GM21786 (cell line): ENCODE results near the gene SEC24A.
"Not testable (repeated sequence)": the region's sequence is repeated elsewhere in the genome, so short reads cannot be mapped to it uniquely, and the experiment has no call there.

Experiments used
- ATAC-seq: cut with Tn5 transposase; IDR thresholded peaks from one replicate; pipeline ENCODE4 v1.9.1; 2021; ENCODE audit not compliant: unreplicated experiment

Gene SEC24A

GRCh38 chr5:134648425-134649162 is at the start of gene SEC24A:
Gene SEC24A, plus strand, starts transcription at chr5:134648785. Its CDS starts 292 bp downstream, at chr5:134649077.
- ATAC-seq, result peak; percentile 82

- not testable (repeated sequence) for ATAC-seq
These were observed 48.8 kb upstream of the SEC24A start for GRCh38 chr5:134599820-134600219.

DNA sequence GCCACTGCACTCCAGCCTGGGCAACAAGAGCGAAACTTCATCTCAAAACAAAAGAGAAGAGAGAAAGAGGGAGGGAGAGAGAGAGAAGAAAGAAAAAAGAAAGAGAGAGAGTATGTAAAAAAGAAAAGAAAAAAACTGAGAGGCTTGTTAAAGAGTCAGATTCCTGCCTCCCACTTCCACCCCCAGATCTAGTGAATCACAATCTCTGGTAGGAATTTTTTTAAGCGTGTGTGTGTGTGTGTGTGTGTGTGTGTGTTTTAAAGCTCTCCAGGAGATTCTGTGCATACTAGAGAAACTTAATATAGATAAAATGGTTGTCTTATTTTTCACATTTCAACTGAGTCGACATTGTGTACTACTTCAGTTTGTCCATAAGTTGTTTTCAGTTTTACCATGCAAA is 48.0 kb upstream of the SEC24A start:
- no peak for ATAC-seq

DNA sequence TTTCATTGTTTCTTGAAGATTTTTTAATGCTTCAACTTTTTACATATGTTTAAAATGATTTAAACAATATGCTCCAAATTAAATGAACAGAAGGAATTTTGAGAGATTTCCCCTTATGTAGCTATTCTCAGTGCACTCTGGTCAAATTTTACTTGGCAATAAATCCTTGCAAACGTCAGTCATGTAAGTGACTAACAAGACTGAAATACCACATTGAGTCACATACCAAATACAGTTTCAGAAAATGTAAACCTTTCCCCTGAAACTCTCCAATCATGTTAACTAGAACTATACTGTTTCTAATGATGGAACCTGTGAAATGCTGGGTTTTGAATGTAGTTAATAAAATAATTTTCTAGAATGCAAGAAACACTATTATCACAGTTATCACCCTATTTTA is 45.5 kb upstream of the SEC24A start:
- ATAC-seq, result peak; percentile 71

DNA sequence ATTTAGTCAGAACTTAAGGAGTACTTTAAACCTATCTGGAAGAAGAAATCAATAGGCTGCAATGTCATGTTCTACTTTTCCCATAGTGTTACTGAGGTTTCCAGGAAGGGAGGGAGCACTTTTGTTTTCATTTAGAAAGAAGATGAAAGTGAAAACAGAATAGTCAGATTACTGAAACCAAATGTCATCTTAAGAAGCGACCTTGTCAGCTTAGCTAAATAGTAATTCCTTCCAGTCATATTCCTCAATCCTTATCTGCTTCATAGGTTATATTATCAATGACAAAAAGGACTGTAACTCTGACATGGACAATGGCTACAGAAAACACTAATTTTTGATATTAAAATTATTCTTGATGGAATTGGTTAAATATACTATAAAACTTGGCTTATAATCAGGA is 43.7 kb upstream of the SEC24A start:
- ATAC-seq, result no peak

DNA sequence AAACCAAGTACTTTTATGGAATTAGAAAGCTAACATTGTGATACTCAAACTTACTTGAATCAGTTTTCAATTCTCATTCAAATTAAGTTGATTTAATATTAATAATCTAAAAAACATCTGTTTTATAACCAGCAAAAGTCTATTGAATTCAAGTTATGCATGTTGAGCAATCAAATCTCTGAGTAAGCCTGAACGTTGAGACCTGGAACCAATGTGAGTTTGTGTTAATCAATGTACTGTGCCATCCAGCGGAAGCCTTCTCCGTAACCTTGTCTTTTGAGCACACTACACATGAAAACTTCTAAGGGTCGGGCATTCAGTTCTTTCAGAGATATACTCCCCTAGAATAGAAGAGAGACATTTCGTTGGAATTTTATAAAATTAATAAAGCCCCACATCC is 41.9 kb upstream of the SEC24A start:
- ATAC-seq, result no peak

DNA sequence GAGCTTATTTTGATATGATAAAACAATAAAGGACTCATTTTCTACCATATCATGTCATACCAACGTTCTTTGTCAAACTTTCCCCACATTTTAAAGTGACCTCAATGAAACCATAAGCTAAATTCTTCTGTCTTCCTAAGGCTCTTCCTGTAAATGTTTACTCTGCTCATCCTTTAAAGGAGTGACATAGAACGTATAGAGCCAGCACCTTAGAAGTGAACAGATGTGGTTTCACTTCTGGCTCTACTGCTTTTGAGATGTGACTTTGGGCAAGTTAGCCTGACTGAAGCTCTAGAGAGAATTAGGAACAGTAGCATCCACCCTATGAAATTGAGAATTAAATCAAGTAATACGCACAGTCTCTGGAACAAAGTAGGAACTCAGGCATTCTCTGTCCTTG is 40.0 kb upstream of the SEC24A start:
- ATAC-seq, result no peak

DNA sequence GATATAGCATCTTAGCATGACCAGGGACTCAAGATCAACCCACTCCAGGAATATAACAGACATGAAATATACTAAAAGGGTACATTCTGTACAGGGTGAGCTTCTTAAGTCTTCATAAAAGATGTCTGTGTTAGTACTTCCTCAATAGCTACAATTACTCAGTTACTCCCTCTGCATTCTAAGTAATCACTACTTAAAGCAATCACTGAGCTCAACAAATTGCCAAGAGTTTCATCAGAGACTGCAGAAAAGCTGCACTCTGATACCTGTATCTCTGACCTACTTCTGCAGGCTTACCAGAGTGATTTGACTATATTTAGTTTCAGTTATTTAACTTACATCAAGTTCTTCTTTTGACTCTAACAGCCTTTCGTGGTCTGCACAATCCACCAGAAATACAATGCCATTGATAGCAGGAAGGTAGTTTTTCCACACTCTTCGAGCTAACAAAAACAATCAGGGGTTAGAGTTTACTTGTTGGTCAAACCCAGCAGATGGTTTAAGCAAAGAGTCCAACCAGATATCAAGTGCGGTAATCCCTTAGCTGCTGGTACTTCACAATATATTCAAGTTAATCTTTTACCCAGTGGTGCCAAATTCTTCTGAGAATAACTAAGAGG is 39.2 kb upstream of the SEC24A start:
- peak; percentile 57 for ATAC-seq

DNA sequence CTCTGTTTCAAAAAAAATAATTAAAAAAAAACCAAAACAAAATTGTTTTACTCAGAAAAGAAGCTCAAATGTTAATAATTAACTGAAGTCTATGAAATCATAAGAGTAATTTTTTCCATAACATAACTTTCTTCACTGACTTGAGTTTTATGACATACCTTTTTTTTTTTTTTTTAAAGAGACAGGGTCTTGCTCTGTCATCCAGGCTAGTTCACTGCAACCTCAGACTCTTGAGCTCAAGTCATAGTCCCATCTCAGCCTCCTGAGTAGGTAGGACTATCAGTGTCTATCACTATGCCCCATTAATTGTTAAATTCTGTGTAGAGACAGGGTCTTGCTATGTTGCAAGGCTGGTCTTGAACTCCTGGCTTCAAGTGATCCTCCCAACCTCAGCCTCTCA is 37.9 kb upstream of the SEC24A start:
- ATAC-seq, result no peak

GRCh38 chr5:134611515-134611914 is 37.1 kb upstream of the SEC24A start:
- ATAC-seq, result no peak

DNA sequence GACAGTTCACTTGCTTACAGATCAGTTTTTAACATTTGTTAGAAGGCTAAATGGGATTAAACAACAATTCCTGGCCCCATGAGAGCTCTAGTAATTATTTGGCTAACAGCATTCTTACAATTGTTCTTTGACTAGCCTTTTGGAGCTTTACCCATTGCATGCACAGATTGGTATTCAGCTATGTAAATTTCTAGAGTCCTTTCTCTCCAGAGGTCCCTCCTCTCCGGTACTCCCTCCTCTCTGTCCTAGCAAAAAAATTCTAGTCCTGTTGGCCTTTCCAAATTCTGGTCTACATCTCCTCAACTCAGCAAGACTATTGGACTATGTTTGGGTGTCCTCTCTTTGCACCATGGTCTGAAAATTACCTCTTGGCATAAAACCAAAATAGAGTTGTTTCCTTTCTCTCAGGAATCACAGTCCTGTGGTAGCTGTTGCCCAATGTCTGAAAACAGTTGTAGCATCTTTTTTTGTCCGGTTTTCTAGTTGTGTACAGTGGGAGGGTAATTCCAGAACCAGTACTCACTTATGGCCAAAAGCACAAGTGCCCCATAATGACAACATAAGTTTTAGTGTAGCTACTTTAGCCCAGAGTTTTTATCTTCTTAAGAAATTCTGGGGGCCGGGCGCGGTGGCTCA is 34.0 kb upstream of the SEC24A start:
- no peak for ATAC-seq

- ATAC-seq, result no peak
These were observed 28.0 kb upstream of the SEC24A start for GRCh38 chr5:134620634-134621033.

GRCh38 chr5:134625559-134625958 is 23.0 kb upstream of the SEC24A start:
- ATAC-seq, result no peak

DNA sequence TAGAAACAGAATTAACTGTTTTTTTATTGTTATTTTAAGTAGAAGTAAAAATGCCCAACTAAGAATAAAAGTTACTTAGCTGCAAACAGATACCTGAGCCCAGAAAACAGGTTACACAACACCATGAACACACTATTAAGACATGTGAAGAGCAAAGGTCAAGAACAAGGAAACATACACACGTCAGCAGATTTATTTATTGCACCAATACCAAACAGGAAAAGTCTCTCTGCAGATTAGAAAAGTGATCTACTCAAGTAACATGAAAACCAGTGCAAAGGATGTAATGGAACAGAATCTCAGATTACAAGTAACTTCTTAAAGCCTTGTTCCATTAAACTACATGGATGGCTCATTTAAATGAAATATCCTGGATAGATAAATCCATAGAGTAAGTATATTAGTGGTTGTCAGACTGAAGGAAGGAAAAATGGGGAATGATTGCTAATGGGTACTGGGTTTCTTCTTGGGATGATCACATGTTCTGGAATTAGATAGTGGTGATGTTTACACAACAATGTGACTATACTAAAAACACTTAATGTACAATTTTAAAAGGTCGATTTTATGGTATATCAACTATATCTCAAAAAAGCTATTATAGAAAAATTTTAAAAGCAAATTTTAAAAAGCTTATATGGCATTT is 22.1 kb upstream of the SEC24A start:
- no peak for ATAC-seq

DNA sequence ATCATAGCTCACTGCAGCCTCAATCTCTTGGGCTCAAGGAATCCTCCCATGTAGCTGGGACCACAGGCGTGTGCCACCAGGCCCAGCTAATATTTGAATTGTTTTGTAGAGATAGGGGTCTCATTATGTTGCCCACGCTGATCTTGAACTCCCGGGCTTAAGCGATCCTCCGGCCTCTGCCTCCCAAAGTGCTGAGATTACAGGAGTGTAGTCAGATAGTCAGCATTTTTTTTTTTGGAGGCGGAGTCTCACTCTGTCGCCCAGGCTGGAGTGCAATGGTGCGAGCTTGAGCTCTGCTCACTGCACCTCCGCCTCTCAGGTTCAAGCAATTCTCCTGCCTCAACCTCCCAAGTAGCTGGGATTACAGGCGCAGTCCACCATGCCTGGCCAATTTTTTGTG is 14.4 kb upstream of the SEC24A start:
- ATAC-seq, result no peak

DNA sequence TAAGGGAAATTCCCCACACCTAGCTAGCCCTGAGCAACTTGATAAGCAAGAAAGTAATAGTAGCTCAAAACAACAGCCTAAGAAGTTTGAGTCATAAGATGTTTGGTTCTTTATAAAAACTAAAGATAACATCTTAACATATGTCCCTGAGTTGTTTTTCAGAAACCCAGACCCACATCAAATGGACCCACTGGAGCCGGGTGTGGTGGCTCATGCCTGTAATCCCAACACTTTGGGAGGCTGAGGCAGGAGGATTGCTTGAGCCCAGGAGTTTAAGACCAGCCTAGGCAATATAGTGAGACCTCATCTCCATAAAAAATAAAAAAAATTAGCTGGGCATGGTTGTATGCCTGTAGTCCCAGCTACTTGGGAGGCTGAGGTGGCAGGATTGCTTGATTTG is 13.2 kb upstream of the SEC24A start:
- not testable (repeated sequence) for ATAC-seq

DNA sequence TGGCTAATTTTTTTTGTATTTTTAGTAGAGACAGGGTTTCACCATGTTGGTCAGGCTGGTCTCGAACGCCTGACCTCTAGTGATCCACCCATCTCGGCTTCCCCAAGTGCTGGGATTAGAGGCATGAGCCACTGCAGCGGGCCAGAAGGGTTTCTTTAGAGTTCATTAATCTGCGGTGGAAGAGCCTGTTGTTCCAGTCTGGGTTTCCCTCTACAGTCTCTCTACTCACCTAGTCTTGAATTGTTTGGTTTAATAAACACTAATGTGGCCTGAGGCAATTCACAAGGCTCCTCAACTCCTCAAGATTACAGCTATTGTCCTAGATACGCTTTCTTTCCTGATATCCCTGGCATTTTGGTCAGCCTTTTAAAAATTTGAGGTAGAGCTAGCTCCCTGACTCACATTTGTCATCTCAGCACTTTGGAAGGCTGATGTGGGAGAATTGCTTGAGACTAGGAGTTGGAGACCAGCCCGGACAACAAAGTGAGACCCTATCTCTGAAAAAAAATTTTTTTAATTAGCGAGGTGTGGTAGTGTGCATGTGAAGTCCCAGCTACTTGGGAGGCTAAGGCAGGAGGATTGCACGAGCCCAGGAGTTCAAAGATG is 11.4 kb upstream of the SEC24A start:
- ATAC-seq, result no peak

- no peak for ATAC-seq
These were observed 9.8 kb upstream of the SEC24A start for GRCh38 chr5:134638760-134639201.

DNA sequence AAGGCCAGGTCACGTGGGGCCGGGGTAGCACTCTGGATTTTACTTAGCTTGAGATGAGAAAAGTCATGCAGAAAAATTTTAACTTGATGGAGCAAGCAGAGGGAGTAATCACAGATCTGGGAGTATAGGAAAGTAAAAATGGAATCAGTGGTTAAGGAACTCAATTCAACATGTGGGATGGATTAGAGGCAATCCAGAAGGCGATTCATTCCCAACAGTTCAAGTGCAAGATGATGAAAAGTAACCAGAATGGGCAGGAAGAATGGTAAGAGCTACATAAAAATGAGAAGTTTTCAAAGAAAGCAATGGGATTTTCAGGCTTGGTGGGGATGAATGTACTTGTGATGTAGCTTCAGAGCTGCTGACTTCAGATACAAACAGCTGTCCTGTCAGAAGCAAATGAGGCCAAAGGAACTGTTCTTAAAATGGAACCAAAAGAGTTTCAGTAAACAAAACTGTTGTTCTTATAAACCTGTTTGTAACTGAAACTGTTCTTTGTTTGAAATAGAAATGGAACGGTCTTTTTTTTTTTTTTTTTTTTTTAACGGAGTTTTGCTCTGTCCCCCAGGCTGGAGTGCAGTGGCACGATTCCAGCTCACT is 5.6 kb upstream of the SEC24A start:
- no peak for ATAC-seq

DNA sequence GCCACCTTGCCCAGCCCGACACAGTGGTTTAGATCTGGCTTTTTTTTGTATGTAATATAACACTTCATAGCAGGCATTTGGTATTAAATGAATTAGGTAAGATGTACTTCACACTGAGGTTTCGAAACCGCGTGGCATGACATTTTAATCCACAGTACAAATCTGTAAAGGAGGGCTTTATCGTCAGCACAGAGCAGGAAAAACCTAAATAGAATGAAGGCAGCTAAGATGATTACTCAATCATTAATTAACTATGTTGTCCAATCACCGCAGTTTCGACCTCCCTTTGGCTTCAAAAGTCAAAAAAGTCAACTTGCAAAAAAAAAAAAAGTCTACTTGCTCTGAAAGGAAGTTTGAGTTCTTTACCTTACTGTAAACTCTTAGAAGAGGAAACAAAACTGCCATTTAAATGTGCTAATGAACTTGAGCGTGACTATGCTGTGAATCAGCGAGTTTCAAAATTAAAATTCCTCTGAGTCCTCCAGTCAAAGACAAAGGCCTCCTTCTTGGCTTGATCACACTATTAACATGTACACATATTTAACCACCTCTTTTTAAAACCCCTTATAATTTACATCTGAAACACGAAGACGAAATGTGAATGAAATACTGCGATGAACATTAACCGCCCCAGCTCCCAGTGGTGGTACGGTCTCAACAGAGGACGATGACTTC is 698 bp upstream of the SEC24A start:
- peak; percentile 31 for ATAC-seq
